ENCODE results near the gene MSI2. TPM values are rescaled to one million over a fixed set of nuclear protein-coding genes. Genes with fewer than 3 reads are reported as not detected.

Gene MSI2
- total and polyA plus RNA-seq, 9 of the 15 experiments (the other 6 are each of a cell fraction or from before 2014, with no cell fraction given), result 4.6 to 61.8 (median 42.4) TPM

- TF ChIP-seq MGA (IDR thresholded peaks at IDR 0.05) (peak; percentile 32; the same call in 1 of the 2 replicates), TEAD4 (IDR thresholded peaks at IDR 0.05; ENCODE audit: low read length) (peak; percentile 94), TEAD4 (CRISPR knock-in tag; IDR thresholded peaks at IDR 0.05; ENCODE audit: borderline replicate concordance) (no peak), OTX1 (CRISPR knock-in tag; IDR thresholded peaks at IDR 0.05) (no peak), ZNF76 (CRISPR knock-in tag; IDR thresholded peaks at IDR 0.05; ENCODE audit: borderline replicate concordance) (no peak), RFX5 (IDR thresholded peaks at IDR 0.05; ENCODE audit: low read depth, low read length) (no peak), RBM22 (IDR thresholded peaks at IDR 0.05; ENCODE audit: low read depth, low read length, poor library complexity, severe bottlenecking) (no peak), ZNF408 (CRISPR knock-in tag; IDR thresholded peaks at IDR 0.05; ENCODE audit: low read depth) (no peak), ATF1 (CRISPR knock-in tag; IDR thresholded peaks at IDR 0.05) (no peak), ATF1 (tag; IDR thresholded peaks at IDR 0.05) (no peak), EP300 (IDR thresholded peaks at IDR 0.05; ENCODE audit: low read length) (no peak; the same call in 1 of the 2 replicates)
Observed at GRCh38 chr17:57420734-57421717, 164.7 kb downstream of the MSI2 start (continued).

All from K562 (cell line).